ENCODE data around the gene KIF26B.

DNA sequence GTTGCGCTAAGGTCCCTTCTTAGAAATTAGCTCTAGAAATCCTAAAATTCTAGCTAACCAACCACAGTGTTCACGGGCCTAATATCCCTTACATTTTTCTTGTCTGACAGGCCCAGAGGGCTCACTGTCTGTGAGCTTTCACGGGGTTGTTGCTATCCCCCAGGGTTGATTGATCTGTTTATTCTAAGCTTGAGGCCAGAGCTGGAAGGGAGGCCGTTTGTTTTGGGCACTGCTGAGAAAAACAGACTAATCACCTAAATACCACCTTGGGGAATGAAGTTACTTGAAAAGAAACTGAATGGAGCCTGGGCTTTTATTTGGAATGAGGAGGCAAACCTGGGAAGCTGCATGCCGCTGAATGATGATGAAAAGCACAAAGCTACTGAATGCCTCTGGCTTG lies 162.4 kb downstream of the KIF26B start:
- TF ChIP-seq, protein P1, sequence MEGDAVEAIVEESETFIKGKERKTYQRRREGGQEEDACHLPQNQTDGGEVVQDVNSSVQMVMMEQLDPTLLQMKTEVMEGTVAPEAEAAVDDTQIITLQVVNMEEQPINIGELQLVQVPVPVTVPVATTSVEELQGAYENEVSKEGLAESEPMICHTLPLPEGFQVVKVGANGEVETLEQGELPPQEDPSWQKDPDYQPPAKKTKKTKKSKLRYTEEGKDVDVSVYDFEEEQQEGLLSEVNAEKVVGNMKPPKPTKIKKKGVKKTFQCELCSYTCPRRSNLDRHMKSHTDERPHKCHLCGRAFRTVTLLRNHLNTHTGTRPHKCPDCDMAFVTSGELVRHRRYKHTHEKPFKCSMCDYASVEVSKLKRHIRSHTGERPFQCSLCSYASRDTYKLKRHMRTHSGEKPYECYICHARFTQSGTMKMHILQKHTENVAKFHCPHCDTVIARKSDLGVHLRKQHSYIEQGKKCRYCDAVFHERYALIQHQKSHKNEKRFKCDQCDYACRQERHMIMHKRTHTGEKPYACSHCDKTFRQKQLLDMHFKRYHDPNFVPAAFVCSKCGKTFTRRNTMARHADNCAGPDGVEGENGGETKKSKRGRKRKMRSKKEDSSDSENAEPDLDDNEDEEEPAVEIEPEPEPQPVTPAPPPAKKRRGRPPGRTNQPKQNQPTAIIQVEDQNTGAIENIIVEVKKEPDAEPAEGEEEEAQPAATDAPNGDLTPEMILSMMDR (IDR thresholded peaks at IDR 0.05) = no peak
- TF ChIP-seq POLR2A (IDR thresholded peaks at IDR 0.05) = no peak
